ENCODE results near the gene NOCT.
"Not testable (repeated sequence)": the region's sequence is repeated elsewhere in the genome, so short reads cannot be mapped to it uniquely, and the experiment has no call there.

Gene NOCT

GRCh38 chr4:139009702-139010101 lies 5.9 kb upstream of the NOCT start:
- no peak for DNase-seq (ENCODE audit: low read depth)

- no peak for DNase-seq (ENCODE audit: low read depth)
These were observed 4.2 kb upstream of the NOCT start for GRCh38 chr4:139011225-139011950.

DNA sequence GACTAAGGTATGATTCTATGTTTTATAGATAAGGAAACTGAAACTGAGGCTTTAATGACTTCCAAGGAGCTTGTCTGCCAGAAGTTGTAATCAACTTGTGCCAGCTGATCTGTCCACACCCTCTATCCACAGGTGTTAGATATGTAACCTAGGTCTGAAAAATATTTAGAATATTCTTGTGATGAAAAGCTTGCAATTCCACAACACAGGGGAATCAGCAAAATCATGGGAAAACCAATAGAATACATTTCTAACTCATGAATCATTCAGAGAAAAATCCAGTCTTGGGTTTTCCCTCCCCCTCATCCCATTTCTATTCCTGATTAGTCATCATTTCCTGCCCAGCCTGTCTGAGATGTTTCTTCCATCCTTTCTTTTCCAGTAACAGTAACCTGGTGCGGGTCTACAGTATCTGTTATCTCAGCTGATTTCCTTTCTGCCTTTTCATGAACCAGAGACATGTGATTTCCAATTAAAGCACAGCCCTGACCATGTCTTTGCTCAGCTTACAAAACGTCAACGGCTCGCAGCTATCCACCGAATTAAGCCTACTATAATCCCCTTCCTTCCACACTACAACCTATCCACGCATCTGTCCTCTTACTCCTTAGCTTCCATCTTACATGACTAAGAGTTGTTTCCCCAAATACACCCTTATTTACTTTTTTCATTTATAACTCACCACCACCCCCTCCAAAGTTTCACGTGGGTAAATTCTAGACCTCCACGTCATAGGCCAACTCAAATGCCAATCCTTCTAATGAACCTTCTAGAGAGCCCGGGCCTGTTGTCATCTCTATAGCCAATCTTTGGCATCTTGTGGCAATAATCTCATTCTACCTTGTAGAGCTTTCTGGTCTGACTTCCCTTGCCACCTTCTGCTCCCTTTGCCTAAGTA lies 961 bp upstream of the NOCT start:
- DNase-seq (ENCODE audit: low read depth): peak; percentile 69

DNA sequence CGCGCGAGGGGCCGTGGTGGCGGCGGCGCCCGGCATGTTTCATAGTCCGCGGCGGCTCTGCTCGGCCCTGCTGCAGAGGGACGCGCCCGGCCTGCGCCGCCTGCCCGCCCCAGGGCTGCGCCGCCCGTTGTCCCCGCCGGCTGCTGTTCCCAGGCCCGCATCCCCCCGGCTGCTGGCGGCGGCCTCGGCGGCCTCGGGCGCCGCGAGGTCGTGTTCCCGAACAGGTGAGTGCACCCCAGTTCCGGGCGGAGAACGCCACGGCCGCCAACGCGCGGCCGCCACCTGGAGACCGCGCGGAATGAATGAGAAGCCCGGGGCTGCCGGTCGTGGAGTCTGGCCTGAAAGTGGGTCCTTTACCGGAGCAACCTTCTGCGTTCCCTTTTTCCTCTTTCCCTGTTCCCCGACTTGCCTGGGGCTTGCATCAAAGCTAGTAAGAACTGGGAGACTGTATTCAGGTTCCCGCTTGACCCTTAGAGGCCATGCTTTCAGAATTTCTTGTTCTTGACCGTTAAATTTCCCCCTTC lies 429 bp downstream of the NOCT start:
- no peak for DNase-seq (ENCODE audit: low read depth)

DNA sequence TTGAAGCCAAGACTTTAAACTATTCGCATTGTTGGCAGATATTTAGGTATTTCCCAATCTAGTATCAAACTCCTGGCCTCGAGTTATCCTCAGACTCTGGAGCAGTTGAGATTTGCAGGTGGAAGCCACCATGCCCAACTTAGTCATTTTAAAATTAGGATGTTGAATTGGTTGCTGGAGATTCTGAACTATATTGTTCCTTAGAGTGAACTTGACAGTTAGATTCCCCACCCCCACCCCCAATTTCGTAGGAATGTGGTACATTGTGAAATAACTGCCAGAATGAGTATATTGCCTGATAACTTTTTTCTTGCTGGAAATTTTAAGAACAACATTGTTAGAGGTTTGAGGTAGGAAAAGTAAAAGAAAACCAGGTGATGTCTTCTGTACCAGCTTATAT lies 2.3 kb downstream of the NOCT start:
- DNase-seq (ENCODE audit: low read depth): no peak

- no peak for DNase-seq (ENCODE audit: low read depth)
These were observed 2.9 kb downstream of the NOCT start for GRCh38 chr4:139018501-139018900.

GRCh38 chr4:139018971-139019758 lies 3.6 kb downstream of the NOCT start:
- peak; percentile 82 for DNase-seq (ENCODE audit: low read depth)

GRCh38 chr4:139020384-139020783 lies 4.8 kb downstream of the NOCT start:
- DNase-seq (ENCODE audit: low read depth): no peak

- DNase-seq (ENCODE audit: low read depth): not testable (repeated sequence)
These were observed 5.5 kb downstream of the NOCT start for GRCh38 chr4:139021071-139021470.

GRCh38 chr4:139022835-139023234 lies 7.3 kb downstream of the NOCT start:
- no peak for DNase-seq (ENCODE audit: low read depth)

DNA sequence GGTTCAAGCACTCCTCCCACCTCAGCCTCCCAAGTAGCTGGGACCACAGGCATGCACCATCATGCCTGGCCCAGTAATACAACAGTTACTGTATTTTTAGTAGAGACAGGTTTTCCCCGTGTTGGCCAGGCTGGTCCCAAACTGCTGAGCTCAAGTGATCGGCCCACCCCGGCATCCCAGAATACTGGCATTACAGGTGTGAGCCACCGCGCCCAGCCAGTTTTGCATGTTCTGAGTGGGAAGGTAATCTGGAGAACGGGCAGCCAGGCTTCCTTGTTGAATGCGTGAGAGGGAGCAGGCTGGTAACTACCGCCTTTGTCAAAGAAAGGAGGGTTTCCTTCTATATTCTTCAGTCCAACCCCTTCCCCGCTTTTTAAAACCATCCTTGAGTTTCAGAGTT lies 9.1 kb downstream of the NOCT start:
- DNase-seq (ENCODE audit: low read depth): no peak

DNA sequence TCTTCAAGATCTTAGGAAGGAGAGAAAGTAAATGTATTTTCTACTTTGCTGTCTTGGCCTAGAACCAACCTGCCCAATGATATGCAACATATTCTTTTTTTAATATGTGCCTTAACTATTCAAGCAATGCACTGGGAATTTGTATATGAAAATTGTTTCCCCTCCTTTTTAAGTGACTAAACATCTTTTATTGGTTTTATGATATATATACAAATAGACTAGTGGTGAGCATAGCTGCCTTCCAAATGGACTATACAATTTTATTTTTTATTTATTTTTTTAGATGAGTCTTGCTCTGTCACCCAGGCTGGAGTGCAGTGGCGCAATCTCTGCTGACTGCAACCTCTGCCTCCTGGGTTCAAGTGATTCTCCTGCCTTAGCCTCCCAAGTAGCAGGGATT lies 10.3 kb downstream of the NOCT start:
- no peak for DNase-seq (ENCODE audit: low read depth)

DNA sequence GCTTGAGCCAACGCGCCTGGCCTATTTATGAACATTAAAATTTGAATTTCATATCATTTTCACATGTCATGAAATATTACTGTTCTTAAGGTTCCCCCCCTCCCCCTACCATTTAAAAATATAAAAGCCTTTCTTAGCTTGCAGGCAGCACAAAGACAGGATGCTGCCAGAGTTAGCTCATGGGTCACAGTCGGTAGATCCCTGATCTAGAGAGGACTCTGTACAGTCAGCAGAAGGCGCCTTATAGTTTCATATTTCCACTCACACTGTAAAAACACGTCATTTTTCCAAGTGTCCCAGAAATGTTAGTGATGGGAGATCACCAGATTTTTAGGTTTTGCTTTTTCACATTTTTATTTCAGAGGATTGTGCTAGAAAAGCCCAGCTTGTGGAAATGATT lies 12.2 kb downstream of the NOCT start:
- no peak for DNase-seq (ENCODE audit: low read depth)

DNA sequence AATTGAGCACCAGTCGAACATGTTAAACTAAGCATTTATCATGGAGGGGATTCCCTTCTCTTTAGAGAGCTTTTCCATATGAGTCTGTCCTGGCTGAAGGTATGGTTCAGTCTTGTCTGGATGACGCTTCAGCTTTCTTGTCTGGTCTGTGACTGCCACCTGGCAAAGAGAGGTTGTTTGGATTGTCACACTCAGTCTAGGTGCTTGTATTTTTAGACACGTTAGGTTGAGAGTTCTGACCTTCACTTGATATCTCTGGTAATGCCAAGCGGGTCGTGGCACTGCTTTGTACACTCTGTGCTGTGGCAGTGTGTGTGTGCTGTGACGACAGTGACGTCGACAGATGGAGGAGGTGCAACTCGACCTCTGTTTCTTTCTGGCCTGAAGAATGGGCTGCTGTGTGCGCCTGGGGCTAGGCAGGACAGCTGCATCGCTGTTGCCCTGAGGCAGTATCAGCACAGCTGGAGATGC lies 12.6 kb downstream of the NOCT start:
- no peak for DNase-seq (ENCODE audit: low read depth)

- DNase-seq (ENCODE audit: low read depth): not testable (repeated sequence)
These were observed 14.3 kb downstream of the NOCT start for GRCh38 chr4:139029866-139030363.

GRCh38 chr4:139030614-139031235 lies 15.1 kb downstream of the NOCT start:
- peak; percentile 57 for DNase-seq (ENCODE audit: low read depth)

DNA sequence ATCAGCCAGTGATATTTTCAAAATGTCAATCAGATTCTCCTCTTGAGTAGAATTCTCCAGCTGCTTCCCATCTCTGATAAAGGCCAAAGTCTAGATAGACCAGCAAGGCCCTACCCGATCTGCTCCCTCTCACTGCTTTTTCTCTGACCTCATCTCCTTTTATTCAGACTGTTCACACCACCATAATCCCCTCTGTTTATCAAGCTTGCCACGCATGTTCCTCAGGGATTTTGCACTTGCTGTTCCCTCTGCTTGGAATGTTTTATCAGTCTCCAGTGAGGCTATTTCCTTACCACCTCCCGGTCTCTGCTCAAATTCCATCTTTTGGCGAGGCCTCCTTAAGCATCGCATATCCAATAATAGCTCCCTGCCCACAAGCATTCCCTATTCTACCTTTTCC lies 20.1 kb downstream of the NOCT start:
- DNase-seq (ENCODE audit: low read depth): no peak

DNA sequence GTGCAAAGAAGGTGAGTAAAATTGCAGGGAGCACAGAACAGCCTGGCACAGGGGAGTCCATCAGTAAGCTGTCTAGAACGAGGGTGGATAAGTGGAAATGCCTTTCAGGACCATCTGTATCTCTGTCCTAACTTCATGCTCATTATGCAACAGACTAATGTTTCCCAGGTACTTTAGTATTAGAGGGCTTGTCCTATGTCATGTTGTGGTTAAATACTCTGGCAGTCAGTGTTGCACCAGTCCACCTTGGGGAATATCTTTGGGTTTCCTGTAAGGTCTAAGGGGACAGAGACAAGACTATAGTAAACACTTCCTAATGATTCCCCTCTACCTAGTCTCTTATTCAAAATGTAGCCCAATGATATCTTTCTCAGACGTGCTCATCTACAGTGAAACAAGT lies 21.3 kb downstream of the NOCT start:
- no peak for DNase-seq (ENCODE audit: low read depth)

GRCh38 chr4:139038874-139039443 lies 23.4 kb downstream of the NOCT start:
- no peak for DNase-seq (ENCODE audit: low read depth)

DNA sequence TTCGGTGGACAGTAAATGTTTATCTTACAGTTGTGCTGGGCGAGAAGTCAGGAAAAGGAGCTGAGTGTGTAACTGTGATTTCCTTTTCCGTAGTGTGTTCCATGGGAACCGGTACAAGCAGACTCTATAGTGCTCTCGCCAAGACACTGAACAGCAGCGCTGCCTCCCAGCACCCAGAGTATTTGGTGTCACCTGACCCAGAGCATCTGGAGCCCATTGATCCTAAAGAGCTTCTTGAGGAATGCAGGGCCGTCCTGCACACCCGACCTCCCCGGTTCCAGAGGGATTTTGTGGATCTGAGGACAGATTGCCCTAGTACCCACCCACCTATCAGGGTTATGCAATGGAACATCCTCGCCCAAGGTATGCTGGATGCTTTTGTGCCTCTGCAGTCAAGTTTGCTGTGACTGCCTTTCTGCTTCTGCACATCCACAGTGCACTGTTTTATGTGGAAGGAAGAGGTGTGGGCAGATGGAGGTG lies 27.4 kb downstream of the NOCT start:
- no peak for DNase-seq (ENCODE audit: low read depth)

DNA sequence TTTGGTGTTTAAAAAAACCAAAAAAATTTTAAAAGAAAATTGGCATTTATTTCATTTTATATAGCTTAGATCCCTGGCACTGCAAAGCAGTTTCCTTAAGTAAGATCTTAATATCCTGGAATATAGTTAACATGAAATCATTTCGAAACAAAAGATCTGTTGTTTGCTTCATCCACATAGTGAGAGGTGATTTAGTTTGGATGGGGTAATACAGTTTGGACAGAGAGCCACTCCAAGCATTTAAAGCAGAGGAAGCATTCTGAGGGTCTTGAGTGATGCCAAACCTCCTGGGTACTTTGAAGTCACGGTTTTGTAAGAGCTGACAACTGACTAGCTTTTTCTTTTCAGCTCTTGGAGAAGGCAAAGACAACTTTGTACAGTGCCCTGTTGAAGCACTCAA lies 28.7 kb downstream of the NOCT start:
- DNase-seq (ENCODE audit: low read depth): no peak

Data from GM04504 (cell line).